GM19099 (cell line): Measurements from ENCODE around the gene BHLHA9.

Experiments used
- POLR2A ChIP-seq: IDR thresholded peaks from 3 replicates; pipeline ENCODE4 v1.6.1; 2011; ENCODE audit warnings: low read depth; ENCODE audit not compliant: insufficient read length; ENCODE audit errors: extremely low read depth

Gene BHLHA9

GRCh38 chr17:1280652-1281051, 10.4 kb downstream of the BHLHA9 start:
- TF ChIP-seq POLR2A, result no peak

- no peak for TF ChIP-seq POLR2A
Observed at GRCh38 chr17:1286379-1287106, 16.3 kb downstream of the BHLHA9 start.

- TF ChIP-seq POLR2A, result no peak
Observed at GRCh38 chr17:1289695-1290094, 19.5 kb downstream of the BHLHA9 start.

GRCh38 chr17:1290676-1291075, 20.4 kb downstream of the BHLHA9 start:
- TF ChIP-seq POLR2A, result no peak

GRCh38 chr17:1294157-1294717, 24.0 kb downstream of the BHLHA9 start:
- no peak for TF ChIP-seq POLR2A

- no peak for TF ChIP-seq POLR2A
Observed at GRCh38 chr17:1298606-1299005, 28.4 kb downstream of the BHLHA9 start.

- no peak for TF ChIP-seq POLR2A
Observed at GRCh38 chr17:1299552-1300370, 29.5 kb downstream of the BHLHA9 start.

- no peak for TF ChIP-seq POLR2A
Observed at GRCh38 chr17:1300371-1300905, 30.2 kb downstream of the BHLHA9 start.

GRCh38 chr17:1301546-1301945, 31.3 kb downstream of the BHLHA9 start:
- no peak for TF ChIP-seq POLR2A

GRCh38 chr17:1302761-1303160, 32.5 kb downstream of the BHLHA9 start:
- TF ChIP-seq POLR2A, result no peak

GRCh38 chr17:1304522-1304921, 34.3 kb downstream of the BHLHA9 start:
- TF ChIP-seq POLR2A, result no peak

GRCh38 chr17:1304962-1305563, 34.8 kb downstream of the BHLHA9 start:
- no peak for TF ChIP-seq POLR2A

- no peak for TF ChIP-seq POLR2A
Observed at GRCh38 chr17:1312261-1312870, 42.1 kb downstream of the BHLHA9 start.

- no peak for TF ChIP-seq POLR2A
Observed at GRCh38 chr17:1313270-1314005, 43.2 kb downstream of the BHLHA9 start.

GRCh38 chr17:1315409-1315808, 45.2 kb downstream of the BHLHA9 start:
- TF ChIP-seq POLR2A, result no peak

- no peak for TF ChIP-seq POLR2A
Observed at GRCh38 chr17:1315891-1316403, 45.7 kb downstream of the BHLHA9 start.
